HG03159 (cell line): ENCODE results near the gene ITGA11.

Source experiments
- ATAC-seq: cut with Tn5 transposase; IDR thresholded peaks from one replicate; pipeline ENCODE4 v1.9.1; 2021; ENCODE audit warnings: mild to moderate bottlenecking, moderate library complexity; ENCODE audit not compliant: unreplicated experiment

ITGA11 gene

GRCh38 chr15:68316061-68316804 is 115.7 kb downstream of the ITGA11 start:
- ATAC-seq, result no peak

- no peak for ATAC-seq
These were observed 116.4 kb downstream of the ITGA11 start for GRCh38 chr15:68315495-68316031.

DNA sequence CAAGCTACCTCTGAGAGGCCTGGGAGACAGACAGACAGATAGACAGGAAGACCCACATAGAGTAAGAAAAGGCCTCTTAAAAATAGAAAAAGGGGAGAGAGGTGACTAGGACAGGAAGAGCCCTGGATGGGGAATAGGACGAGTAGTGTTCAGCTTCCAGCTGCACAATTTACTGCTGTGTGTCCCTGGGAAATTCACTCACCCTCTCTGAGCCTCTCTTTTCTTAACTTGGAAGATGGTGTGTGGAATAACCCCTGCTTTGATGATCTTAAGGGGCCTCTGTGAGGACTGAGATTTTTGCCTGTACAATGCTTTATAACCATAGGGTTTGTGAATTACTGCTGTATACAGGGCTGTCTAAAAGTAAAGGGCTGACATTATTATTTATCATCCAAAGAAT is 116.9 kb downstream of the ITGA11 start:
- ATAC-seq, result no peak

- no peak for ATAC-seq
These were observed 117.4 kb downstream of the ITGA11 start for GRCh38 chr15:68314563-68314962.

- no peak for ATAC-seq
These were observed 118.2 kb downstream of the ITGA11 start for GRCh38 chr15:68313501-68314410.

GRCh38 chr15:68312701-68313204 is 119.2 kb downstream of the ITGA11 start:
- ATAC-seq, result no peak

DNA sequence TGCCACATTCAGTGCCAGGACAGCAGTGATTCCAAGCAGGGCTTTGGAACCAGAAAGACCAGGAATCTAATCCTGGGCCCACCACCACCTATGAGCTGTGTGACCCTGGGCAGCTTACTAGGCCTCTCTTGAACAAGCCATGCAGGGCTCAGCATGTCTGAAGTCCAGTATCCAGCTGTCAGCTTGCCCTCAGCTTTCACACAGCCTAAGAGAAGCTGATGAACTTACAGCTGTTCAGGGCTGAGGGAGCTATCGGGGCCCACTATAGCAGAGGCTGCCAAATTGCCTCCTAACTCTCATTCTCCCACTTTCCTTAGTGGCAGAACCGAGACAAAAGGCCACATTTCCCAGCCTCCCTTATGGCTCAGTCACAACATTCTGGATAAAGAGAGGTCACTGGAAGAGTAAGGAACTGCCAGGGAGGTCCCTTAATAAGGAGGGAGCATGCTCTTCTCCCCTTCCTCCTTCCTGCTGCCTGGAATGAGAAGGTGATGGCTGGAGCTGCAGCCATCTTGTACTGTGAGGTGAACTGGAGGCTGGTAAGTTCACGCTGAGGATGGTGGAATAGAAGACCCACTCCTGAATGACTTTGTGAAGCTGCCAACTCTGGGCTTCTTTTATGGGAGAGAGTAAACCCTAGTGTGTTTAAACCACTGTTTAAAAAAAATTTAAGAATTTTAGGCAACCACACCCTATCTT is 120.0 kb downstream of the ITGA11 start:
- no peak for ATAC-seq

GRCh38 chr15:68311464-68311835 is 120.5 kb downstream of the ITGA11 start:
- ATAC-seq, result no peak

DNA sequence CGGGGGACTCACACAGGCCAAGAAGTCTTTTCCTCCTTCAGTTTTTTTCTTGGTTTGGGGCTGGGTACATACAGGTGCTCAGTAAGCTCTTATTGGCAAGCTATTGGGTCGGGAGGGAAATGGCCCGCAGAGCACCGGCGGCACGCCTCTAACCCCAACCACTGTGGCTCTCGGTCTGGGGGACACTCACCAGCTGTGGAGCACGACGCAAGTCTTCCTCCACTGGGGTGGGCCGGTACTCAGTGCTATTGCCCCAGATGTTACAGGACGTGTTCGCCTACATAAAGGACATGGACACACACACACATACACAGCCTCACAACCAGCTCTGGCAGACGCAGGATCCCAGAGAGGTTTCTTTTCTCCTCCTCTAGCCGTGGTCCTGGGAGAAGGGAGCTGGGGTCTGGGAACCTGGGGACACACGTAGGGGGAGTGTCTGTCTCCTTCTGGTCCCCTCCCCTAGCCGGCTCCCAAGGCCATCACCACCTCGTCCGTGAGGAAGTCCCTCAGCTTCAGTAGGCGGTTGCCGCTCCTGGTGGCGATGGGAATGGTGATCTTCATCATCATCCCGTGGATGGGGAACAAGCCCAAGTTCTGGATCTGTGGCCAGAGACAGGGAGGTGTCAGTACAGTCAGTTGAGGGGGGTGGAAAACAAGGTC is 121.0 kb downstream of the ITGA11 start:
- no peak for ATAC-seq

GRCh38 chr15:68310178-68310803 is 121.7 kb downstream of the ITGA11 start:
- no peak for ATAC-seq

DNA sequence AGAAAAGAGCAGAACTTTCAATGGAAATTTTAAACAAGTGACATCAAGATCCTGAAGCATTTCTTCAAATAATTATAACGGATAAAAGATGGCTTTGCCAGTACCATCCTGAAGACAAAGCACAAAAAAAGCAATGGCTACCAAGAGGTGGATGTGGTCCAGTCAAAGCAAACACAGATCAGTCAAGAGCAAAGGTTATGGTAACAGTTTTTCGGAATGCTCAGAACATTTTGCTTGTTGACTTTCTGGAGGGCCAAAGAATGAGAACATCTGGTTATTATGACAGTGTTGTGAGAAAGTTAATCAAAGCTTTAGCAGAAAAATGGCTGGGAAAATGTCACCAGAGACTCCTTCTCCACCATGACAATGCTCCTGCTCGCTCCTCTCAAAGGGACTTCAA is 122.9 kb downstream of the ITGA11 start:
- ATAC-seq, result no peak

DNA sequence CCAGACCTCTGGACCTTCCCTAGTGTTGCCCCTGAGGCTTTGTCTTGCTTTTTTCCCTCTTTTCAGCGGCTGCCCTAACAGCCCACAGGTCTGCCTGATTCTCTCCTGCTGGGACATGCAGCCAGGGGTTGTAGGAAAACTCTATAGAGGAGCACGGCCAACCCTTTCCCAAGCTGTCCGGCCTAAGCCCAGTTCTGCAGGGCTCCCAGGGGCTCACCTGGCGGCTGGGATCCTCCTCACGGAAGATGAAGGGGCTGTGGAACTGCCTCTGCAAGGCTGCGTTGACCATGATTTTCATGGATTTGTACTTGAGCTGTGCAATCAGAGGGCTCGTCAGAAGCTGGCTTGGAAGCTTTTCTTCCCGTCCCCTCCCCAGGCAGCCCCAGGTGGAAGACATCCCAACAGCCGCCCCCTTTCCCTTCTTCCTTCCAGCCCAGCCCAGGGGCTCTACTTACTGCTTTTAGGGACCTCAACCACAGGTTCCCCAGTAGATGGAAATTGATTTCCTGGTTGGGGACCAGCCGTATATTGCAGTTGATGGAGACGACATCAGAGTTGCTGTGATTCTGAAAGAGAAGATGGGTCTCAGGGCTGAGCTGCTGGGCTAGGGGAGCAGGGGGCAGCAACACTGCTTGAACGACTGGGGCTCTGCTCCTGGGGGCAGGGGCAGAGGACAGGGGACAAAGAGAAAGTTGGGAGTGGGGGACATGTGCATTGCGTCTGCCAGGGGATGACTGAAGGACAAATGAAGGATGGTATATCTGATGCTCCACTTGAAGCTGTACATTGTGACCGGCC is 124.6 kb downstream of the ITGA11 start:
- no peak for ATAC-seq

DNA sequence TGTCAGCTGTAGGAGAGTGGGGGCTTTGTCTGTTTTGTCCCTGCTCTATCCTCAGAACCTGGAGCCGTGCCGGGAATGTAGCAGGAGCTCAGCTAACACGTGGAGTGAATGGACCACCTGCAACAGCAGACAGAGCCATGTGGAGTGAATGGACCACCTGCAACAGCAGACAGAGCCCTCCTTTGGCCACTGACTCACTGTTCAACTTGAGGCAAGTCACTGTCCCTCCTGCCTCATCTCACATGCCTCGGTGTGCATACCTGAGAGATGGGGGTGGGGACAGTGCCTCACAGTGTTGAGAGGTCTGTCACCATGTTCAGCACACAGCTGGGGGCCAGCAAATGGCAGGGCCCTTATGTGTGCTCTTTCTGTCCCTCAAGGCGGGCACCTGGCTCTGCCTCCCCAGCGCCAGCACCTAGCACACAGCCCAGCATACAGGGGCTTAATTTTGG is 126.5 kb downstream of the ITGA11 start:
- ATAC-seq, result no peak

DNA sequence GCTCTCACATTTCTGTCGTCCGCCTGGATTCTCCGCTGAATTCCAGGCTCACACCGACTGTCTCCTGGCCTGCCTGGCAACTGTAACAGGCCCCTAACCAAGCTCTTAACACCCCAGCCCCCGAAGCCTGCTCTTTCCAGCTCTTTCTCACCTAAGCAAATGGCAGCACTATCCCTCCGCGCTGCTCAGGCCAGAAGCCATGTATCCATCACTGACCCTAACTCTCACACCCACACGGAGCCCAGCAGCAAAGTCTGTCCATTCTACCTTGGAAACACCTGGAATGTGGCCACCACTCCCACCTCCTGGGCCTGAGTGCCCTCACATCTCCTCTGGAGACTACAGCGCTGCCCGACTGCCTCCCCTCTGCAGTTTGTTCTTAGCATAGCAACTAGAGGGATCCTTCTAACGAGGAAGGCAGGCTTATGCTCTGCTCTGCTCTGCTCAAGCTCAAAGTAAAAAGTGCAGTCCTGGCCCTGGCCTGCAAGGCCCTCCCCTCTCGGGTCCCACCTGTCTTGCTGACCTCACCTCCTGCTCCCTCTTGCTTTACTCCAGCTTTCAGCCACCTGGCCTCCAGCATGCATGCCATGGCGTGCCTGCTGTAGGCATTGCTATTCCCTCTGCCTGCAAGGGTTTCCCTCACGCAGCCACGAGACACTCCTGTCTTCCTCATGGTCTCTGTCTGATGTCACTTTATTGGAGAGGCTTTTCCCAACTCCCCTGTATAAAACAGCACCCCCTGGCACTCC is 127.2 kb downstream of the ITGA11 start:
- no peak for ATAC-seq

DNA sequence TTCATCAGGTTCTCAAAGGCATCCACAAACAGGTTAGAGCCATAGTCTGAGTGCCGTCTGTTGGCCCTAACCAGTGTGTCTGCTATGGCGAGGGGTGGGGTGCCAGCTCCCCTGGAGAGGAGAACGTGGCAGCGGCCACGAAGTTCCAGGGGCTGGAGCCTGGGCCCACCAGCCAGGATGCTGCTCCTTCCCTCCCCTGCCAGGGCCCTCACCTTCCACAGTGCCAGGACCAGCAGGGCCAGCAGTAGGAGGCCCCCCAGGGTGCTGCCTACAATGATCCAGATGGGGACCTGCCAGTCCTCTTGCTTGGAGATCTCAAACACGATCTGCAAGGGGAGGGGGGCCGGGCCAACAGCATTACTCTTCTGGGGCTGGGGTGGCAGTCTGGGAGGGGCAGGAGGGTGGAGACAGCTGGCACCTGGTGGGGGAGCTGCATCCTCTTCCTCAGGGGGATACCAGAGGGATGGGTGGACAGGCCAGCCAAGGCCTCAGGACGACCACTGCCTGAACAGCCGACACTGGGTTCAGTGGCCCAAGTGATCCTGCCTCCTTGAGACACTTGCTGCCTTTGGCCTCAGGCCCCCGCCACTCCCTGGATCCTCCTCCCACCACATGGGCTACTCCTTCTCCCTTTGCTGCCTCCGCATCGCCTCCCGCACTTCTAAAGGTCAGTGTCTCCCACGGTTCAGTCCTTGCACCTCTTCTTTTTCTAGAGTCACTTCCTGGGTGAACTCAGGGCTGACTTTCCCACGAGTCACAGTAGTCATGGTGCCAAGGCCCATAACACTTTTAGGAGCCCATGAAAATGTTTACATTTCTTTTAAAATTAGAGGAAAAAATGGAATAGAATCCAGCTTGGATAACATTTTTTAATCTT is 128.2 kb downstream of the ITGA11 start:
- no peak for ATAC-seq

DNA sequence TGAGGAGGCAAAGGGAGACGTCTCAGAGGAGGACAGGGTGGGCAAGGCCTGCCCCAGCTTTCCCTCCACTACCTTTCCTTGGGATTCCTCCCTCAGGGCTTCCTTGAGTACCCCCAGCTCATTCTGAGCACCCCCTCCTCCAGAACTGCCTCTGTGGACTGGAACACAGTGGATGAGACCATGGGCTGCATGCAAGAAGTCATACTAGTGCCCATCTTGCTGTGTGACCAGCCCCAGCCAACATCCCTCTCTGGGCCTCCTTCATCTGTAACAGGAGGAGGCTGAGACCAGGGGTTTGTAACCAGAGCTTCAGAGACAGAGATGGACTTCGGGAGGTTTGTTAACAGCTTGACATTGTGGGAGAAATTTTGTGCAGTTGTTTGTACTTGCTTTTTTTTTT is 128.8 kb downstream of the ITGA11 start:
- no peak for ATAC-seq

- ATAC-seq, result no peak
These were observed 129.2 kb downstream of the ITGA11 start for GRCh38 chr15:68302729-68303128.

DNA sequence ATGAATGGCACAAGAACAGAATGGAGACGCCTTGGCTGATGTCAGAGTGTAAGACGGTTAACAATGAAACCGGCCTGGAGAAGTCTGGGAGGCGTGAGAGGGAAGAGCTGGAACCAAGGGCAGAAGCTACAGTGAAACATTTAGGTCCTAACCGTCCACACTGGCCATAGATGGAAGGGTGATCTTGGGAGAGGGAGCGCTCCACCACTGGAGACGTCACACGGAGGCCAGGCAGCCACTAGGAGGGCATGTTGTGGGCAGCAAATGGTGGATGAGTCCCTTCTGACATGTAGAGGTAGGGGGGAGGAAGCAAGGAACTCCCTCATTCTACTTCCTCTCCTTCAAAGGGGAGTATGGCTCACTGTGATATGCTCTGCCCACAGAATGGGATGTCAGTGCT is 130.7 kb downstream of the ITGA11 start:
- ATAC-seq, result no peak
